CD4-positive, CD25-positive, alpha-beta regulatory T cell (primary cell): ENCODE data around the gene ZNF275. TPM values are rescaled to one million over a fixed set of nuclear protein-coding genes. Genes with fewer than 3 reads are reported as not detected.
"Not testable (repeated sequence)": the region's sequence is repeated elsewhere in the genome, so short reads cannot be mapped to it uniquely, and the experiment has no call there.

ENCODE experiments used
- ATAC-seq, 2 donors: fragments of 150-1000 bp; cut with Tn5 transposase; one replicate each; pipeline ENCODE4 v1.10.0; 2021; ENCODE audit warnings: low read depth in 2 of 2, moderate number of reproducible peaks in 2 of 2, moderate library complexity in 1 of 2
- DNase-seq, 3 donors: peaks; one replicate each; pipeline versions ENCODE4 v3.0.0 to v3.0.0-alpha.2; 2012 to 2022; ENCODE audit warnings: mixed read lengths in 1 of 3
- H3K27ac ChIP-seq: one replicate; pipeline ENCODE4 v1.7.0; 2013; ENCODE audit warnings: mild to moderate bottlenecking, low read length; ENCODE audit not compliant: insufficient read depth, poor library complexity, severe bottlenecking
- H3K27me3 ChIP-seq: one replicate; pipeline ENCODE4 v1.7.0; 2013; ENCODE audit warnings: low read length; ENCODE audit not compliant: control insufficient read depth, insufficient read depth
- H3K36me3 ChIP-seq: one replicate; pipeline ENCODE4 v1.7.0; 2013; ENCODE audit warnings: mild to moderate bottlenecking, low read length, moderate library complexity; ENCODE audit not compliant: control insufficient read depth, insufficient read depth
- H3K4me1 ChIP-seq: 2 replicates; pipeline ENCODE4 v1.7.0; 2013; ENCODE audit warnings: mild to moderate bottlenecking, low read length; ENCODE audit not compliant: insufficient read depth, control insufficient read depth, poor library complexity, severe bottlenecking
- H3K4me3 ChIP-seq: one replicate; pipeline ENCODE4 v1.7.0; 2013; ENCODE audit warnings: low read depth, mild to moderate bottlenecking, low read length, moderate library complexity
- H3K9me3 ChIP-seq, 2 experiments: 1 replicate in 1 of 2; 2 replicates in 1 of 2; pipeline ENCODE4 v1.7.0; 2013; ENCODE audit warnings: low read length in 2 of 2, mild to moderate bottlenecking in 1 of 2, moderate library complexity in 1 of 2; ENCODE audit not compliant: control insufficient read depth in 2 of 2
- H3K27ac Mint-ChIP-seq, 3 donors: one replicate each; pipeline ENCODE4 v1.8.0; 2020 to 2022; ENCODE audit warnings: mild to moderate bottlenecking in 3 of 3, mixed read lengths in 3 of 3, moderate library complexity in 2 of 3
- H3K27me3 Mint-ChIP-seq: one replicate; pipeline ENCODE4 v1.8.0; 2022; ENCODE audit warnings: mild to moderate bottlenecking, mixed read lengths
- H3K36me3 Mint-ChIP-seq: one replicate; pipeline ENCODE4 v1.8.0; 2020; ENCODE audit warnings: mixed read lengths
- H3K4me1 Mint-ChIP-seq, 4 donors: one replicate each; pipeline ENCODE4 v1.8.0; 2020 to 2022; ENCODE audit warnings: mixed read lengths in 4 of 4, mild to moderate bottlenecking in 1 of 4
- H3K4me3 Mint-ChIP-seq, 4 donors: one replicate each; pipeline ENCODE4 v1.8.0; 2020 to 2022; ENCODE audit warnings: mild to moderate bottlenecking in 4 of 4, mixed read lengths in 4 of 4, moderate library complexity in 3 of 4
- H3K9me3 Mint-ChIP-seq, 7 donors: one replicate each; pipeline ENCODE4 v1.8.0; 2020 to 2022; ENCODE audit warnings: mixed read lengths in 7 of 7, mild to moderate bottlenecking in 3 of 7, moderate library complexity in 2 of 7
- polyA plus RNA-seq, 4 donors: library from polyadenylated mRNA; unstranded; fragments of 300-500 nt; fragmentation: Illumina TruSeq; gene quantifications; one replicate each; pipeline ENCODE4 v1.2.3, GENCODE V29; 2021
- total RNA-seq: library from RNA; stranded (reverse); gene quantifications from one replicate; pipeline ENCODE4 v1.2.3, GENCODE V29; 2022

Gene ZNF275
- total and polyA plus RNA-seq, 5 donors from 2014 or later, result 3.8 to 16.1 (median 8.6) TPM

GRCh38 chrX:153384973-153385372 is 51.0 kb downstream of the ZNF275 start:
- H3K36me3 ChIP-seq, H3K27me3 Mint-ChIP-seq, H3K4me3 ChIP-seq, H3K9me3 Mint-ChIP-seq, H3K27me3 ChIP-seq, H3K36me3 Mint-ChIP-seq, H3K27ac Mint-ChIP-seq, H3K4me1 Mint-ChIP-seq, H3K4me3 Mint-ChIP-seq, H3K4me1 ChIP-seq, DNase-seq, H3K9me3 ChIP-seq, ATAC-seq, H3K27ac ChIP-seq: not testable (repeated sequence)

GRCh38 chrX:153386097-153386496 is 52.1 kb downstream of the ZNF275 start:
- H3K27ac ChIP-seq, result no peak overlapping the region
- no peak overlapping the region for H3K4me3 ChIP-seq
- Mint-ChIP-seq H3K27me3 (no peaks in the 10 kb centered on the region), H3K36me3 (no peaks in the 10 kb centered on the region), H3K4me3 (no peak overlapping the region), H3K27ac (no peak overlapping the region), H3K9me3 (peaks cover 0 to 1% (median 0%) of the 10 kb centered on the region in 7 donors), H3K4me1 (no peaks in the 10 kb centered on the region)
- no peaks in the 10 kb centered on the region for H3K9me3 ChIP-seq
- H3K36me3 ChIP-seq, result no peaks in the 10 kb centered on the region
- no peak for DNase-seq
- no peaks in the 10 kb centered on the region for H3K27me3 ChIP-seq
- no peak for ATAC-seq
- no peaks in the 10 kb centered on the region for H3K4me1 ChIP-seq

- Mint-ChIP-seq H3K27ac (no peak overlapping the region), H3K9me3 (peaks cover 0 to 1% (median 0%) of the 10 kb centered on the region in 7 donors), H3K4me1 (no peaks in the 10 kb centered on the region), H3K4me3 (no peak overlapping the region), H3K36me3 (no peaks in the 10 kb centered on the region), H3K27me3 (no peaks in the 10 kb centered on the region)
- Histone ChIP-seq H3K9me3 (no peaks in the 10 kb centered on the region), H3K36me3 (no peaks in the 10 kb centered on the region), H3K4me1 (no peaks in the 10 kb centered on the region), H3K4me3 (no peak overlapping the region), H3K27me3 (no peaks in the 10 kb centered on the region), H3K27ac (no peak overlapping the region)
- ATAC-seq (no peak), DNase-seq (no peak)
Measured at GRCh38 chrX:153387345-153387744, 53.4 kb downstream of the ZNF275 start.

- no peaks in the 10 kb centered on the region for H3K9me3 ChIP-seq
- no peak overlapping the region for H3K27ac ChIP-seq
- Mint-ChIP-seq H3K36me3 (no peaks in the 10 kb centered on the region), H3K9me3 (peaks cover 0 to 1% (median 0%) of the 10 kb centered on the region in 7 donors), H3K4me1 (no peaks in the 10 kb centered on the region), H3K27me3 (no peaks in the 10 kb centered on the region), H3K27ac (no peak overlapping the region), H3K4me3 (no peak overlapping the region)
- H3K4me1 ChIP-seq, result no peaks in the 10 kb centered on the region
- no peak for ATAC-seq
- H3K4me3 ChIP-seq, result no peak overlapping the region
- DNase-seq, result no peak
- H3K36me3 ChIP-seq, result no peaks in the 10 kb centered on the region
- H3K27me3 ChIP-seq, result no peaks in the 10 kb centered on the region
Measured at GRCh38 chrX:153387987-153388721, 54.2 kb downstream of the ZNF275 start.

- ATAC-seq, result no peak
- Mint-ChIP-seq H3K27ac (no peak overlapping the region), H3K36me3 (no peaks in the 10 kb centered on the region), H3K9me3 (peaks cover 0 to 1% (median 0%) of the 10 kb centered on the region in 7 donors), H3K27me3 (no peaks in the 10 kb centered on the region), H3K4me1 (no peaks in the 10 kb centered on the region), H3K4me3 (no peak overlapping the region)
- Histone ChIP-seq H3K4me3 (no peak overlapping the region), H3K36me3 (no peaks in the 10 kb centered on the region), H3K27ac (no peak overlapping the region), H3K27me3 (no peaks in the 10 kb centered on the region), H3K9me3 (no peaks in the 10 kb centered on the region), H3K4me1 (no peaks in the 10 kb centered on the region)
- no peak for DNase-seq
Measured at GRCh38 chrX:153388722-153389459, 54.9 kb downstream of the ZNF275 start.

GRCh38 chrX:153389460-153389768 is 55.5 kb downstream of the ZNF275 start:
- not testable (repeated sequence) for H3K27ac Mint-ChIP-seq, ATAC-seq, H3K9me3 Mint-ChIP-seq, H3K27me3 ChIP-seq, DNase-seq, H3K9me3 ChIP-seq, H3K4me3 ChIP-seq, H3K36me3 ChIP-seq, H3K27ac ChIP-seq, H3K4me1 ChIP-seq, H3K4me3 Mint-ChIP-seq, H3K36me3 Mint-ChIP-seq, H3K4me1 Mint-ChIP-seq, H3K27me3 Mint-ChIP-seq

GRCh38 chrX:153392642-153393321 is 58.8 kb downstream of the ZNF275 start:
- Histone ChIP-seq H3K4me3 (no peak overlapping the region), H3K36me3 (no peaks in the 10 kb centered on the region), H3K27ac (no peak overlapping the region), H3K4me1 (no peaks in the 10 kb centered on the region), H3K27me3 (no peaks in the 10 kb centered on the region), H3K9me3 (no peaks in the 10 kb centered on the region)
- Mint-ChIP-seq H3K4me3 (no peak overlapping the region), H3K27ac (no peak overlapping the region), H3K36me3 (no peaks in the 10 kb centered on the region), H3K9me3 (peaks cover 0 to 1% (median 0%) of the 10 kb centered on the region in 7 donors), H3K27me3 (no peaks in the 10 kb centered on the region), H3K4me1 (peaks cover 0 to 5% (median 0%) of the 10 kb centered on the region in 4 donors)
- DNase-seq (no peak), ATAC-seq (no peak)
